Cardiac muscle cell (in vitro differentiated cells and primary cell): ENCODE data around the gene ADGRL3. TPM values are rescaled to one million over a fixed set of nuclear protein-coding genes. Genes with fewer than 3 reads are reported as not detected.

Experiments used
- DNase-seq, 2 donors: peaks; one replicate each; pipeline versions ENCODE4 v3.0.0 to v3.0.0-alpha.2; 2010 to 2017; ENCODE audit warnings: low read depth in 1 of 2, low spot score in 1 of 2
- H3K27ac ChIP-seq: fragments of 200-600 bp; sonication (generic); 2 replicates; pipeline ENCODE4 v1.5.1; 2016
- H3K27me3 ChIP-seq: fragments of 200-600 bp; sonication (generic); 2 replicates; pipeline ENCODE4 v1.6.0; 2016; ENCODE audit warnings: control low read depth
- H3K36me3 ChIP-seq: fragments of 200-600 bp; sonication (generic); 2 replicates; pipeline ENCODE4 v1.5.1; 2016; ENCODE audit warnings: control low read depth
- H3K4me1 ChIP-seq: fragments of 200-600 bp; sonication (generic); 2 replicates; pipeline ENCODE4 v1.8.1; 2017; ENCODE audit warnings: low read depth, mild to moderate bottlenecking, mixed run types
- H3K4me3 ChIP-seq: fragments of 200-600 bp; sonication (generic); 2 replicates; pipeline ENCODE4 v1.5.1; 2016; ENCODE audit warnings: mild to moderate bottlenecking
- H3K9me3 ChIP-seq: fragments of 200-600 bp; sonication (generic); 2 replicates; pipeline ENCODE4 v1.5.1; 2017; ENCODE audit warnings: low read depth, mild to moderate bottlenecking, control low read depth
- CTCF ChIP-seq: IDR thresholded peaks from 2 replicates; pipeline ENCODE4 v1.5.1; 2012; ENCODE audit warnings: low read depth, mild to moderate bottlenecking, low read length
- polyA plus RNA-seq: library from polyadenylated mRNA; unstranded; fragments of >200 nt; fragmentation: Nextera tagmentation; extraction: Ambion mirVana; gene quantifications from 2 replicates; pipeline ENCODE4 v1.2.1, GENCODE V29; 2016
- total RNA-seq: library from RNA; depleted of rRNA; stranded (reverse); fragments of >200 nt; gene quantifications from 2 replicates; pipeline ENCODE4 v1.2.3, GENCODE V29; 2016

ADGRL3 gene
- total and polyA plus RNA-seq, 2 experiments from 2014 or later: 2.4 to 4.8 TPM

GRCh38 chr4:61919561-61919960 lies 719.4 kb downstream of the ADGRL3 start:
- TF ChIP-seq CTCF: no peak
- H3K27ac ChIP-seq: no peak overlapping the region
- H3K9me3 ChIP-seq: no peaks in the 10 kb centered on the region

DNA sequence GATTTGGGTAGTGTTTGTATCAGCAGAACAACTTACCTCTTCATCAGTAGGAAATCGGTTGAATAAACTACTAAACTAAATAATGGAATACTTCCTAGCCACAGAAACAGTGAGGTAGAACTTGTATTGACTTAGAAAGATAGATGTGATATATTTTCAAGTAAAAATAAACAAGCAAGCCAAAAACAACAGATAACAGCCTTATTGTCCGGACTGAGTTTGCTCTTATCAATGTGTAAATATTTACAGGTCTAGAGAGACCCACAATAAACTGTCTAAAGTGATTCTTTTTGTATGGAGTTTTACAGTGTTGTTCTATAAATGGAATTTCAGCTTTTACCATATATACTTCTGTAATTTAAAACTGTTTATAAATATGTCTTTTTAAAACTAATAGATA lies 721.8 kb downstream of the ADGRL3 start:
- Histone ChIP-seq H3K27ac (no peak overlapping the region), H3K9me3 (no peaks in the 10 kb centered on the region), H3K4me3 (no peak overlapping the region), H3K4me1 (no peaks in the 10 kb centered on the region), H3K27me3 (peaks cover 47% of the 10 kb centered on the region), H3K36me3 (no peaks in the 10 kb centered on the region)
- DNase-seq: no peak
- no peak for TF ChIP-seq CTCF

More at GRCh38 chr4:61919561-61919960, 719.4 kb downstream of the ADGRL3 start:
- H3K27me3 ChIP-seq: peaks cover 30% of the 10 kb centered on the region
- H3K4me3 ChIP-seq: no peak overlapping the region
- no peaks in the 10 kb centered on the region for H3K4me1 ChIP-seq
- H3K36me3 ChIP-seq: no peaks in the 10 kb centered on the region
- no peak for DNase-seq

DNA sequence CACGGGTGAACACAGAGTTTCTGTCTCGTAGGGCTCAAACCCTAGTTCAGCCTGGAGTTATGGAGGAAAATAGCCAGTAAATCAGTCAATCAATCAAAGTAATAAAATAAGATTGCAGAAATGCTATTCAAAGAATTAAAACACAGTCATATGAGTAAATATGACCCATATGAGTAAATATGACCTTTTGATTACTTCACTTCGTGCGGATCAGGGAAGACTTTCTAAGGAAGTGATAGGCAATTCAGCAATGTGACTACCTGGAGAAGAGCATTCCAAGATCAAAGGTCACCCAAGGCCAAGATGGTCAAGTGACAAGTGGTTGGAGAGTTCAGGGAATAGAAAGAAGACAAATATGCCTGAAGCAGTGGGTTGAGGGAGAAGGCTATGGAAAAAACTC lies 722.6 kb downstream of the ADGRL3 start:
- H3K4me1 ChIP-seq: no peaks in the 10 kb centered on the region

DNA sequence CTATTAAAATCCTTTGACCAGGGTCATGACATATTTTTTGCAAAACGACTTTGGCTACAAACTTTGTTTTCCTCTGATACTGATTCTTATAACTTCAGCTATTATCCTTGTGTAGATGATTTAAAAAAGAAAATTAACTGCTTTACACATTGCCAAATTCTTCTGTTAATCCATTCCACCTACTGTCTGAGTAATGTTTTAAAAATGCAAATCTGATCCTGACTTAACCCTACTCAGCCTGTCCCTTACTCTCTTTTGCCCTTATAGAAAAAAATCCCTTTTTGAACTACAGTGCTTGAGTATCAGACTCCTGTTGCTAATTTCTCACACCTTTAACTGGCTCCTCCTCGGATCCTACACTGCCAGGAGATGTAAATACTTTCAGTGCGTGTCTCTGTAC lies 723.1 kb downstream of the ADGRL3 start:
- Histone ChIP-seq H3K4me1 (no peaks in the 10 kb centered on the region), H3K36me3 (no peaks in the 10 kb centered on the region), H3K9me3 (no peaks in the 10 kb centered on the region), H3K4me3 (no peak overlapping the region), H3K27ac (no peak overlapping the region), H3K27me3 (peaks cover 48% of the 10 kb centered on the region)
- TF ChIP-seq CTCF: no peak
- DNase-seq: no peak

More for the DNA sequence above, 722.6 kb downstream of the ADGRL3 start:
- Histone ChIP-seq H3K27me3 (peaks cover 50% of the 10 kb centered on the region), H3K4me3 (no peak overlapping the region), H3K9me3 (no peaks in the 10 kb centered on the region), H3K27ac (no peak overlapping the region), H3K36me3 (no peaks in the 10 kb centered on the region)
- DNase-seq: no peak
- TF ChIP-seq CTCF: no peak

- no peak for TF ChIP-seq CTCF
- DNase-seq: no peak
- no peaks in the 10 kb centered on the region for H3K36me3 ChIP-seq
- H3K27ac ChIP-seq: no peak overlapping the region
- no peaks in the 10 kb centered on the region for H3K9me3 ChIP-seq
- no peaks in the 10 kb centered on the region for H3K4me1 ChIP-seq
- no peak overlapping the region for H3K4me3 ChIP-seq
- H3K27me3 ChIP-seq: peaks cover 49% of the 10 kb centered on the region
Observed at GRCh38 chr4:61924131-61924530, 724.0 kb downstream of the ADGRL3 start.

- no peak overlapping the region for H3K27ac ChIP-seq
- peaks cover 23% of the 10 kb centered on the region for H3K27me3 ChIP-seq
- no peak for DNase-seq
- no peaks in the 10 kb centered on the region for H3K4me1 ChIP-seq
- H3K4me3 ChIP-seq: no peak overlapping the region
- no peaks in the 10 kb centered on the region for H3K36me3 ChIP-seq
- no peaks in the 10 kb centered on the region for H3K9me3 ChIP-seq
- no peak for TF ChIP-seq CTCF
Observed at GRCh38 chr4:61933527-61933926, 733.4 kb downstream of the ADGRL3 start.
